Suprapubic skin (tissue), 4 donors: ENCODE results near the gene LRP6. TPM values are rescaled to one million over a fixed set of nuclear protein-coding genes. Genes with fewer than 3 reads are reported as not detected.
"Not testable (repeated sequence)": the region's sequence is repeated elsewhere in the genome, so short reads cannot be mapped to it uniquely, and the experiment has no call there.

Source experiments
- DNase-seq, 2 donors: peaks; one replicate each; pipeline ENCODE4 v3.0.0-alpha.2; 2019; ENCODE audit warnings: low spot score in 2 of 2
- H3K27ac ChIP-seq: fragments of 200-600 bp; sonication (generic); one replicate; pipeline ENCODE4 v1.5.1; 2019
- H3K27me3 ChIP-seq: fragments of 200-600 bp; sonication (generic); one replicate; pipeline ENCODE4 v1.5.1; 2019
- H3K36me3 ChIP-seq: fragments of 200-600 bp; sonication (generic); one replicate; pipeline ENCODE4 v1.5.1; 2019
- H3K4me1 ChIP-seq: fragments of 200-600 bp; sonication (generic); one replicate; pipeline ENCODE4 v1.5.1; 2019
- H3K4me3 ChIP-seq: fragments of 200-600 bp; sonication (generic); one replicate; pipeline ENCODE4 v1.5.1; 2019; ENCODE audit warnings: mild to moderate bottlenecking
- H3K9me3 ChIP-seq: fragments of 200-600 bp; sonication (generic); one replicate; pipeline ENCODE4 v1.5.1; 2019
- CTCF ChIP-seq, 2 donors: fragments of 200-600 bp in 1 of 2; fragments of 450-650 bp in 1 of 2; sonication (generic) in 1 of 2; IDR thresholded peaks; one replicate each; pipeline ENCODE4 v1.5.1; 2016 to 2019; ENCODE audit warnings: antibody characterized with exemption in 2 of 2, mild to moderate bottlenecking in 1 of 2, moderate library complexity in 1 of 2
- EP300 ChIP-seq: sonication (generic); formaldehyde crosslinking; IDR thresholded peaks from one replicate; pipeline ENCODE4 v1.6.1; 2017; ENCODE audit warnings: antibody characterized with exemption
- POLR2A ChIP-seq, 2 donors: fragments of 450-650 bp; IDR thresholded peaks; one replicate each; pipeline ENCODE4 v1.6.1; 2017; ENCODE audit warnings: antibody characterized with exemption in 2 of 2, mild to moderate bottlenecking in 2 of 2, moderate library complexity in 2 of 2
- POLR2AphosphoS5 ChIP-seq, 3 donors: sonication (generic); formaldehyde crosslinking; IDR thresholded peaks; one replicate each; pipeline ENCODE4 v1.6.1; 2017; ENCODE audit warnings: antibody characterized with exemption in 3 of 3
- WGBS: methylation state at CpG from one replicate; pipeline ENCODE4 v1.1.5; 2018; 5-methylcytosine and 5-hydroxymethylcytosine counted together
- total RNA-seq, 4 donors: library from RNA; depleted of rRNA; stranded (reverse); fragments of >200 nt; gene quantifications; one replicate each; pipeline ENCODE4 v1.1.0, GENCODE V29; 2016

The LRP6 gene
- total RNA-seq, 4 donors from 2014 or later, result 13.3 to 39.9 (median 33.9) TPM

GRCh38 chr12:12265035-12265434 is 1.8 kb downstream of the LRP6 start:
- Histone ChIP-seq H3K27ac (peak overlapping the region; percentile 97), H3K4me1 (peaks cover 31% of the 10 kb centered on the region), H3K36me3 (no peaks in the 10 kb centered on the region), H3K4me3 (peak overlapping the region; percentile 57), H3K9me3 (no peaks in the 10 kb centered on the region), H3K27me3 (no peaks in the 10 kb centered on the region)
- TF ChIP-seq EP300 (no peak), POLR2A (IDR thresholded peaks at IDR 0.05) (no peak), CTCF (IDR thresholded peaks at IDR 0.05) (no peak), POLR2AphosphoS5 (IDR thresholded peaks at IDR 0.05) (no peak)
- DNase-seq, result no peak
- 35% methylated on average over 3 of the region's 3 CpGs for WGBS

- H3K4me1 ChIP-seq, result peaks cover 31% of the 10 kb centered on the region
- H3K27me3 ChIP-seq, result no peaks in the 10 kb centered on the region
- TF ChIP-seq CTCF (IDR thresholded peaks at IDR 0.05), result no peak
- TF ChIP-seq EP300, result no peak
- TF ChIP-seq POLR2A (IDR thresholded peaks at IDR 0.05), result no peak
- TF ChIP-seq POLR2AphosphoS5 (IDR thresholded peaks at IDR 0.05), result no peak
- WGBS, result 48% methylated on average over 2 of the region's 2 CpGs
- H3K27ac ChIP-seq, result no peak overlapping the region
- no peaks in the 10 kb centered on the region for H3K9me3 ChIP-seq
- DNase-seq, result no peak
- H3K36me3 ChIP-seq, result no peaks in the 10 kb centered on the region
- H3K4me3 ChIP-seq, result no peak overlapping the region
Measured at GRCh38 chr12:12263909-12264308, 2.9 kb downstream of the LRP6 start.

- H3K4me1 ChIP-seq, H3K4me3 ChIP-seq, DNase-seq, H3K27ac ChIP-seq, H3K9me3 ChIP-seq, H3K36me3 ChIP-seq, H3K27me3 ChIP-seq: not testable (repeated sequence)
- WGBS, result 98% methylated on average over 6 of the region's 6 CpGs
Measured at GRCh38 chr12:12256291-12256757, 10.5 kb downstream of the LRP6 start.

GRCh38 chr12:12254553-12254952 is 12.3 kb downstream of the LRP6 start:
- no peak overlapping the region for H3K4me3 ChIP-seq
- no peaks in the 10 kb centered on the region for H3K27me3 ChIP-seq
- H3K9me3 ChIP-seq, result no peaks in the 10 kb centered on the region
- no peaks in the 10 kb centered on the region for H3K36me3 ChIP-seq
- WGBS, result 88% methylated on average over 2 of the region's 2 CpGs
- no peak for TF ChIP-seq POLR2AphosphoS5 (IDR thresholded peaks at IDR 0.05)
- no peak for TF ChIP-seq EP300
- no peak overlapping the region for H3K27ac ChIP-seq
- H3K4me1 ChIP-seq, result no peaks in the 10 kb centered on the region
- DNase-seq, result no peak

- H3K27ac ChIP-seq, result no peak overlapping the region
- no peaks in the 10 kb centered on the region for H3K9me3 ChIP-seq
- no peaks in the 10 kb centered on the region for H3K4me1 ChIP-seq
- 75% methylated on average over 4 of the region's 4 CpGs for WGBS
- H3K36me3 ChIP-seq, result no peaks in the 10 kb centered on the region
- no peaks in the 10 kb centered on the region for H3K27me3 ChIP-seq
- no peak overlapping the region for H3K4me3 ChIP-seq
- DNase-seq, result no peak
- TF ChIP-seq CTCF (IDR thresholded peaks at IDR 0.05) (no peak), POLR2A (IDR thresholded peaks at IDR 0.05) (no peak), POLR2AphosphoS5 (IDR thresholded peaks at IDR 0.05) (no peak), EP300 (no peak)
Measured at GRCh38 chr12:12249216-12250050, 17.4 kb downstream of the LRP6 start.

- no peak overlapping the region for H3K4me3 ChIP-seq
- H3K27me3 ChIP-seq, result no peaks in the 10 kb centered on the region
- H3K9me3 ChIP-seq, result no peaks in the 10 kb centered on the region
- no peak for TF ChIP-seq POLR2A (IDR thresholded peaks at IDR 0.05)
- no peak for TF ChIP-seq EP300
- TF ChIP-seq POLR2AphosphoS5 (IDR thresholded peaks at IDR 0.05), result no peak
- TF ChIP-seq CTCF (IDR thresholded peaks at IDR 0.05), result no peak
- no peak for DNase-seq
- H3K27ac ChIP-seq, result no peak overlapping the region
- peaks cover 4% of the 10 kb centered on the region for H3K36me3 ChIP-seq
- H3K4me1 ChIP-seq, result no peaks in the 10 kb centered on the region
Measured at GRCh38 chr12:12247584-12247983, 19.3 kb downstream of the LRP6 start.
